NCI-H526 treated with DMSO at 0.1 percent for 48 hours (cell line): ENCODE data around the gene ATRNL1.
"Not testable (repeated sequence)": the region's sequence is repeated elsewhere in the genome, so short reads cannot be mapped to it uniquely, and the experiment has no call there.

Experiments used
- DNase-seq: peaks from one replicate; lab custom pipeline; 2025; lab: John Stamatoyannopoulos, UW

ATRNL1 gene

DNA sequence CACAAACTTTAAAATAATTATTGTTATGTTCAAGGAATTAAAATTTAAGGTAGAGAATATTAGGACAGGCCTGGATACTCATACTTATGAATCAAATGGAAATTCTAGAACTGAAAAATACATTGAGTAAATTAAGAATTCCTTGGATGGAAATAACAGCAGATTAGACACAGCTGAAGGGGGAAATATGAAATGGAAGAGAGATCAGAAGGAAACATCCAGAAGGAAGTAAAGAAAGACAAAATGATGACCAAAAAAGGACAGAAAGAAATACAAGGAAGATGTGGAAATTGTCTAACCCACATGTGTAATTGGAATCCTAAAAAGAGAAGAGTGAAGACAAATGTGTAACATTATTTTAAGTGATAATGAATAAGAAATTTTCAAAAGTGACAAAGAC is 128.9 kb downstream of the ATRNL1 start:
- DNase-seq, result no peak

DNA sequence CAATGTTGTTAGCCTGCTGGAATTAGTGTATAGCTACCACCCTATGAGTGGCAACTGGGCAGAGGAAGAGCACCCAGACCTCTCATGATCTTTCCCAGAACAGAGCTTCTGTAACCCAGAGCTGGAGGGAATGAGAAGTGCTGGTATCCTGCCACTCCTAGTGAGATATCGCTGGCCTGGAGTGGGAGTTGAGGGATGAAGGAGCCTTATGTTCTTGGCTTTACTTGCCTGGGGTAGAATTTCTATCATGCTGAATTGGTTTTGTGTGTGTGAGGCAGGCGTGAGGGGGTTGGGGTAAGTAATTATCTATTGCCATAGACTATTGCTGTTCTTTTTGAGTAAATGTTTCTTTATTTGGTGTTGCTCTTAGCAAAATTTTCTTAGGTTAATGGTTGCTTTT is 146.6 kb downstream of the ATRNL1 start:
- DNase-seq, result no peak

DNA sequence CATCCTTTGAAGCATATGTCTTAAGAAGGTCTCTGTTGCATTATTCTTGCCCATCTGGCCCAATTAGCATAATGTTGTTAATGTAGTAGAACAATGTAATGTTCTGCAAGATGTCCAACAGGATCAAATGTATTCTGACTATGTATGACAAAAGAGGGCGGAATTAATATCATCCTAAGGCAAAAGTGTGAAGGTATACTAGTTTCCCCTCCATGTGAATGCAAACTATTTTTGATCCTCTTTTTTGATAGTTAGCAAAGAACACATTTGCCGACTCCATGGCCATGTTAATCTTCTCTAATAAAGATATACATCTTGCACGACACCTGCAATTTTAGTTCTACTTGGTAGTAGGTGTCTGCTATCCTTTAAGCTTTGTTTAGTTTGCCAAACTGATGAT is 157.6 kb downstream of the ATRNL1 start:
- DNase-seq, result no peak

DNA sequence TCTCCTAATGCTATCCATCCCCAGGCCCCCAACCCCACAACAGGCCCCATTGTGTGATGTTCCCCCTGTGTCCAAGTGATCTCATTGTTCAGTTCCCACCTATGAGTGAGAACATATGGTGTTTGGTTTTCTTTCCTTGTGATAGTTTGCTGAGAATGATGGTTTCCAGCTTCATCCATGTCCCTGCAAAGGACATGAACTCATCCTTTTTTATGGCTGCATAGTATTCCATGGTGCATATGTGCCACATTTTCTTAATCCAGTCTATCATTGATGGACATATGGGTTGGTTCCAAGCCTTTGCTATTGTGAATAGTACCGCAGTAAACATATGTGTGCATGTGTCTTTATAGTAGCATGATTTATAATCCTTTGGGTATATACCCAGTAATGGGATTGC is 160.6 kb downstream of the ATRNL1 start:
- DNase-seq, result not testable (repeated sequence)

DNA sequence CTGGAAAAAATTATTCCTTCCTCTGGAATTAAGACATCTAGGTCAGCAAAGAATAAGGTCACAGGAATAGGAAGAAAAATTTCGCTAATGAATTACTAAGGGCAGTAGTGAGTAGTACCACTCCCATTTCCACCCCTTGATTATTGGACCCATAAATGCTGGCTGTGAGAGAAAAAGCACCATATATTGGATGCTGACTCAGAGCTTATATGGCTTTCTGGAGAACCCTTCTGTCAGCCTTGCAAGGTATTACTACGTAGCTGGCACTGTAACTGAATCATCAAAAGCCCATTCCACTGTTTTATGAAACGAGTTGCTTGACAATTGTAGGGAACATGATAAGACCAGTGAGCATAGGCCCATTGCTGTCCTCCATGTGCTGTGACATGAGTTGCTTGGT is 179.3 kb downstream of the ATRNL1 start:
- DNase-seq, result no peak

DNA sequence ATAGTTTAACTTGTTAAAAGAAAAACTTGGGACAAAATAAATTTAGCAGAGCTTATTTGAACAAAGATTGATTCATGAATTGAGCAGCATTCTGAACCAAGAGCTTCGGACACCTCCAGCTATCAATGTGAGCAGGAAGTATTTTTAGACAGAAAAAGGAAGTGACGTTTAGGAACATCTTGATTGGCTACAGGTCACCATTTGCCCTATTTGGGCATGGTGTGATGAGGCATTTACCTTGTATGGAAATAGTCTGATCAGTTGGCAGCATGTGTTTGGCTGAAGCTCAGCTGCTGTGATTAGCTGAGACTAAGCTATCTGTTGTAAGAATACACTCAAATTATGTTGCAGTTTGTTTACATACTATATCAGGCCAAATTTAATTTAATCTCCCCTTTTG is 185.1 kb downstream of the ATRNL1 start:
- no peak for DNase-seq

DNA sequence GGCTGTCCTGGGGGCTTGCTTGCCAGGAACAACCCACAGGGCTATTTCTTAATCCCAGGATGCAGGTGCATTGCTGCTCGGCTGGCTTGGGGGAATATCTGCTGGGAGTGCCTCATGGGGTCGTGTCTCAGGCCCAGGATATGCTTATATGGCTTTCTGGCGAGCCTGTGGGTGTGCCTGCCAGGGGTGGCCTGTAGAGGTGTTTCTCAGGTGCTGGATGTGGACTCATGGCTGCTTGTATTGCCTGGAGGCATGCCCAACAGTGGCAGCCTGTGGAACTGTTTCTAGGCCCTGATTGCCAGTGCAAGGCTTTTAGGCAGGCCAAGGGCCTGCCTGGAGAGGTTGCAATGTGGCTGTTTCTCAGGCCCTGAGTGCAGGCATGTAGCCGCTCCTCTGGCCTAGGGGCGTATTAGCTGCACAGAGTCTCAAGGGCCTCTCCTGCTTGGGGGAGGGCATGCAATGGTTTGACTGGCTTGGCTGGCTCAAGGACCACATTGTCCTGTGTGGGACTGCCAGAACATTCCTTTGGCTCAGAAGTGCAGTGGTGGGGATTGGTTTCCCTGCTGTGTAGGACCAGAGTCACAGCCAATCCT is 202.1 kb downstream of the ATRNL1 start:
- no peak for DNase-seq

DNA sequence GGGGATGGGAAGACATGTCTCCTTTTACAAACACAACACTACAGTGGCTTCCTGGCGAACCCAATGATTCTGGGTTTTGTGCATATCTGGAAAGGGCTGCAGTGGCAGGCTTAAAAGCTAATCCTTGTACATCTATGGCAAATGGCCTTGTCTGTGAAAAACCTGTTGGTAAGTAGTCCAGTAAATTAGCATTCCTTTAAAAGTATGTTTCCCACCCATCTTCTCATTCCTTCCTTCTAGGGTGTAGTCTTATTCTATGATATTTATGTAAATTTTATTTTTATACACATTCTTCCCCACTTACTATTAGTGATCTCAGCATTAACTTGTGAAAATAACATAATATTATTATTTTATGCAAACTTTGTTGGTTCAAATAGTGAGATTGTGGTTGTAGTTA is 206.9 kb downstream of the ATRNL1 start:
- no peak for DNase-seq

DNA sequence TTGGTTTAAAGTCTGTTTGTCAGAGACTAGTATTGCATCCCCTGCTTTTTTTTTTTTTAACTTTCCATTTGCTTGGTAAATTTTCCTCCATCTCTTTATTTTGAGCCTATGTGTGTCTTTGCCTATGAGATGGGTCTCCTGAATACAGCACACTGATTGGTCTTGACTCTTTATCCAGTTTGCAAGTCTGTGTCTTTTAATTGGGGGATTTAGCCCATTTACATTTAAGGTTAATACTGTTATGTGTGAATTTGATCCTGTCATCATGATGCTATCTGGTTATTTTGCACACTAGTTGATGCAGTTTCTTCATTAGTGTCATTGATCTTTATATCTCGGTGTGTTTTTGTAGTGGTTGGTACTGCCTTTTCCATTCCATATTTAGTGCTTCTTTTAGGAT is 226.5 kb downstream of the ATRNL1 start:
- DNase-seq, result not testable (repeated sequence)

DNA sequence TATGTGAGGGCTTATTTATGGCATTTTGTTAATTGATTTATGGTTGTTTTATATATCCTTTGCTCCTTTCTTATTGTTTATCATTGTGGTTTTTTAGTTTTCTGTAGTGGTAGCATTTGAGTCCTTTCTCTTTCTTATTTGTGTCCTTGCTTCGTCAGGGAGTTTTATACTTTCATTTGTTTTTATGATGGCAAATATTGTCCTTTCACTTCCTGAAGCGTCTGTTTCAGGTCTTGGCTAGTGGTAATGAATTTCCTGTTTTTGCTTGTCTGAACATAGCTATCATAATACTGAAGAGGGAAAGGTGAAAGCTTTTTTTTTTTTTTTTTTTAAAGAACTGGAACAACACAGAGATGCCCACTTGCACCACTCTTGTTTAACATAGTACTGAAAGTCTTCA is 228.2 kb downstream of the ATRNL1 start:
- no peak for DNase-seq

DNA sequence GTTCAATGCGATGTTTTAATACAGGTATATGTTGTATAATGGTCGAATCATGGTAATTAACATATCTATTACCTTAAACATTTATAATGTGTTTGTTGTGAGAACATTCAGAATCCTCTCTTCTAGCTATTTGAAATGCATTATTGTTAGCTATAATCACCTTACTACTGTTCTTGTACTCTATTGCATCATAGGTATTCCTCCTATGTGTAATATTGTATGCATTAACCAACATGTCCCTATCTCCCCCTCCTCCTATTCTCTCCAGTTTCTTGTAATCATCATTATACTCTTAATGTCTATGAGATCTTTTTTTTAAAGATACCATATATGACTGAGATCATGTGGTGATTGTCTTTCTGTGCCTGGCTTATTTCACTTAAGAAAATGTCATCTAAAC is 235.2 kb downstream of the ATRNL1 start:
- DNase-seq, result no peak

DNA sequence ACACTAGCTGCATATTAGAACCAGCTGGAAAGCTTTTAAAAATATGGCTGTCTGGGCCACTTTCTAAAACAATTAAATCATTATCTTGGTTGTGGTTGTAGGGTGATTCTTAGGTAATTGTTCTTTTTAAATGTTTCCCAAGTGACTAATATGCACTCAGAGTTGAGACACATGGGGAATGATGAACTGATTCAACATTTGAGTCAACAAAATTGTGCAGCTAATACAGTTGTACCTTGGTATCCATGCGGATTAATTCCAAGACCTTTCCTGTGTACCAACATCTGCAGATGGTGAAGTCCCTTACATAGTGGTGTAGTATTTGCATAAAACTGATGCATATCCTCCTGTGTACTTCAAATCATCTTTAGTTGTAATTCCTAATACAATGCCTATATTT is 242.2 kb downstream of the ATRNL1 start:
- no peak for DNase-seq

DNA sequence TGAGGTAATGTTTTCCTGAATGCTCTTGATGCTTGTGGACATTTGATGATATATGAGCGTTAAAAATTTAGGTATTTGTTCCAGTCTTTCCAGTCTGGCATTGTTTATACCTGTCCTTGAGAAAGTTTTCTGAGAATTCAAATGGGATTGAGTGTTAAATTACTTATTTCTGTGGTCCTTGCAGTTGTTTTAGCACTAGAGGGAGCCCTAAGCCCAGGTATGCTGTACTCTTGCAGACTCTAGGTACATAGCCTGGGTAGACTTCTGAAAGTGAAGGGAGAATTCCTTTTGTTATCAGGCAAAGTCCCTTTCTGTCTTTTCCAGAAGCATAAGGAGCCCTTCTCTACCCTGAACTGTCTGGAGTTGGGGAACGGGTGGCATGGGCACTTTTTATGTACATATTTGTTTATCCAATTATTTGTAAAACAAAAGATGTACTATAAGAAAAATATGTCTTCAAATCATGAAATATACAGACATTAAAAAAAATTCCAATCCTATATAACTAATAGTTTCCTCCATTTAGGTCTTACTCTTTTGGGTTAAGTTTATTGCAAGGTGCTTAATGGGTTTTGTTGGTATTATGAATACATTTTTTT is 262.1 kb downstream of the ATRNL1 start:
- DNase-seq, result peak; percentile 16

DNA sequence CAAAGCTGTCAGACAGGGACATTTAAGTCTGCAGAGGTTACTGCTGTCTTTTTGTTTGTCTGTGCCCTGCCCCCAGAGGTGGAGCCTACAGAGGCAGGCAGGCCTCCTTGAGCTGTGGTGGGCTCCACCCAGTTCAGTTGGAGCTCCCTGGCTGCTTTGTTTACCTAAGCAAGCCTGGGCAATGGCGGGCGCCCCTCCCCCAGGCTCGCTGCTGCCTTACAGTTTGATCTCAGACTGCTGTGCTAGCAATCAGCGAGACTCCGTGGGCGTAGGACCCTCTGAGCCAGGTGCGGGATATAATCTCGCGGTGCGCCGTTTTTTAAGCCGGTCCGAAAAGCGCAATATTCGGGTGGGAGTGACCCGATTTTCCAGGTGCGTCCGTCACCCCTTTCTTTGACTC is 274.8 kb downstream of the ATRNL1 start:
- not testable (repeated sequence) for DNase-seq

DNA sequence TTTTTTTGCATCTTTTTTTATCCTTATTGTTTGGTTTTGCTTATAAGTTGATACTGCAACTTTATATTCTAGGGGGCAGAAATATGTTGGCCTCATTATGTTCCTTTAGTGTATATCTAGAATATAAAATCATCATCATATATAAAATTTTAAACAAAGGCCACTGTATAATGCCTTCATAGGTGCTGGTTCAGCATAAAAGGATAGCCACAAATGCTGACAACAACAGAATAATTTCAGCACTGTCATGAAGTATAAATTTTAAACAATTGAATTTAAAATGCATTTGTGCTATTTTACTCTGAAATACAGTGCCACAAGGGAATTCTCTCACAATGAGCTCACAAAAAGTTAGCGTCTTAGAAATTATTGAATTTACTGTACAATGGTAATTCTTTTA is 285.9 kb downstream of the ATRNL1 start:
- no peak for DNase-seq

DNA sequence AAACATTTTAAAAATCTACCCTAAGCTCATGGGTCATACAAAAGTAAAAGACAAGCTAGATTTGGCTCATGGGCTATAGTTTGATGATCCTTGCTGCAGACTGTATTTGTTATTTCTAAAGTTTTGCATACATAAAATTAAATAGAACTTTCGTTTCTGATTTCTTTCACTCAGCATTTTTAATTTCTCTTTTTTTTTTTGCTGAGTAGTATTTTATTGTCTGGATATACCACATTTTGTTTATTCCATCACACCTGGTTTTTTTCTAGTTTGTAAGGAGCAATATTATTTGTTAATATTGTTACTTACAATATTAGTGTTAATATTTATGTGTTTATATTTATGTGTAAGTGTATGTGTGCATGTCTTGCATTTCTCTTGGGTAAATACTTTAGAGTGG is 291.5 kb downstream of the ATRNL1 start:
- no peak for DNase-seq

DNA sequence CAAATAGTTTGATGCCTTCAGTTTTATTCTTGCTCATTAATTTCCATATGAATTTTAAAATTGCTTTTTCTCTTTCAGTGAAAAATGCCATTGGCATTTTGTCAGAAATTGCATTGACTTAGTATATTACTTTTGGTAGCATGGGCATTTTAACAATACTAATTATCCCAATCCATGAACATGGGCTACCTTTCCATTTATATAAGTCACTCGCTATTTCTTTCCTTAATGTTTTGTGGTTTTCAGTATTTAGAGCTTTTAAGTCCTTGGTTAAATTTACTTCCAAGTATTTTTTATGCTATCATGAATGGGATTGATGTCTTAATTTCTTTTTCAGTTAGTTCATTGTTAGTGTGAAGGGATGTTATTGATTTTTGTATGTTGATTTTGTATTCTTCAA is 297.4 kb downstream of the ATRNL1 start:
- DNase-seq, result no peak

DNA sequence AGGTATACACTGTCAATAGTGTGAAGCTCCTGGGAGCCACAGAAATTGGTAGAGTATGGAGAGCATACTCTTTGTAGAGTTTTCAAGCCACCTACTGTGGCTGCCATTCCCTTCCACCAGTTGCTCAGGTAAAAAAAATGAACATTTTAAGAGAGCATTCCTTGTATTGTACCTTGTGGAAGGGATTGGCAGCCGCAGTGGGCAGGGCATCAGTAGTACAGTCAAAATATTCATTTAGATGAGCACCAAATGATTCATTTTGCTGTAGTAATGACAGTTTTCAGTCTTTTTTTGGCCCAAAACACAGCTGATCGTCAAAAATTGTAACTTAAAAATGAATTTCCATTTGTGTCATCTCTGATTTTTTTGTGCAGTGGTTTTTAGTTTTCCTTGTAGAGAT is 304.9 kb downstream of the ATRNL1 start:
- no peak for DNase-seq

DNA sequence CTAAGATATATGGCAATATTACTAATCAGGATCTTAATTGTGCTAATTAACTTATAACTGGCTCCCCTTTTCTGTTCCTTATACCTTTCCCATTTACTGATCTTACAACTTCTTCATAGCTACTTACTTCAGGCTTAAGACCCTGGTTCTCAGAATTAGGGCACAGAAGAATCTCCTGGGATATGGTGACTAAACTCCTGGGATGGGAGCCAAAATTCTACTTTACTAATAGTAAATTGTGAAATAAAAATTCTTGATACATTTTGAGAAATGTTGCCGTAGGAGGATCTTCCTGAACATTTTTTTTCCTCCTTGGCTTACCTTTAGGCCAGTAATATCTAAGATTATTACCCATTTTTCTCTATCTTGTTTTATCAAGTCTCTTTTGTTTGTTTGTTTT is 309.5 kb downstream of the ATRNL1 start:
- no peak for DNase-seq

DNA sequence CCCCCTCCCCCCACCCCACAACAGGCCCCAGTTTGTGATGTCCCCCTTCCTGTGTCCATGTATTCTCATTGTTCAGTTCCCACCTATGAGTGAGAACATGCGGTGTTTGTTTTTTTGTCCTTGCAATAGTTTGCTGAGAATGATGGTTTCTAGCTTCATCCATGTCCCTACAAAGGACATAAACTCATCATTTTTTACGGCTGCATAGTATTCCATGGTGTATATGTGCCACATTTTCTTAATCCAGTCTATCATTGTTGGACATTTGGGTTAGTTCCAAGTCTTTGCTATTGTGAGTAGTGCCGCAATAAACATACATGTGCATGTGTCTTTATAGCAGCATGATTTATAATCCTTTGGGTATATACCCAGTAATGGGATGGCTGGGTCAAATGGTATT is 312.7 kb downstream of the ATRNL1 start:
- not testable (repeated sequence) for DNase-seq

DNA sequence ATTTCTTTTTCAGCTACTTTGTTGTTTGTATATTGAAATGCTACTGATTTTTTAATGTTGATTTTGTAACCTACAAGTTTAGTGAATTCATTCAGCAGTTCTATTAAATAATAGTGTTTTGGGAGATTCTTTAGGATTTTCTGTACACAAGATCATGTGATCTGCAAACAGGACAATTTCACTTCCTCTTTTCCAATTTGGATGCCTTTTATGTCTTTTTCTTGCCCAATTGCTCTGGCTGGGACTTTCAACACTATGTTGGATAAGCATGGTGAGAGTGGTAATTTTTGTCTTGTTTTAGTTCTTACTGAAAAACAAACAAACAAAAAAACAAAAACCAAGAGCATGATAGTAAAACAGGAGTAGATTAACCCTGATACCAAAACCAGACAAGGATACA is 316.2 kb downstream of the ATRNL1 start:
- no peak for DNase-seq

DNA sequence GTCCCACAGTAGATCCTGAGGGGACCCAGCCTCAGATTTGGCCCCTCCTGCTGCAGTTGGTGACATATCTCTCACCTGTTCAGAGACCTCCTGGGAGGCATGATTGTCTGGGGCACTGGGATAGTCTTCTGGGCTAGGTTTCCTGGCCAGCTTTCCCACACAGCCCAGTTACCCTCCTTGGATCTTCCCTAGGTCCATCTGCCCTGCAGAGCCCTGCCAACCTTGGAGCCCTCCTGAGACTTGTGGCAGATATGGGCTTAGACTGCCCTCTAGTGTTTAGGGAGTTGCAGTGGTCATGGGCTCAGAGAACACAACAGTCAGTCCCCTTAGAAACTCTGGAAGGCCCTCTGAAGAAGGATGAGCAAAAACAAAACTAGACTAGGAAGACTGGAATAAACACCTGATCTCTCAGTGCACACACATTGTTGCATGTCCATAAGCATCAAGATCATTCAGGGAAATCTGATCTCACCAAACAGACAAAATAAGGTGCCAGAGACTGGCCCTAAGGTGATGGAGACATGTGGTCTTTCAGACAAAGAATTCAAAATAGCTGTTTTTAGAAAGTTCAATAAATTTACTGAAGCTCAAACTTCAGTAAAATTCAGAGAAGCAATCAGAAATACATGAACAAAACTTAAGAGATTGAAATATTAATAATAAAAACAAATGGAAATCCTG is 324.6 kb downstream of the ATRNL1 start:
- DNase-seq, result peak; percentile 0

DNA sequence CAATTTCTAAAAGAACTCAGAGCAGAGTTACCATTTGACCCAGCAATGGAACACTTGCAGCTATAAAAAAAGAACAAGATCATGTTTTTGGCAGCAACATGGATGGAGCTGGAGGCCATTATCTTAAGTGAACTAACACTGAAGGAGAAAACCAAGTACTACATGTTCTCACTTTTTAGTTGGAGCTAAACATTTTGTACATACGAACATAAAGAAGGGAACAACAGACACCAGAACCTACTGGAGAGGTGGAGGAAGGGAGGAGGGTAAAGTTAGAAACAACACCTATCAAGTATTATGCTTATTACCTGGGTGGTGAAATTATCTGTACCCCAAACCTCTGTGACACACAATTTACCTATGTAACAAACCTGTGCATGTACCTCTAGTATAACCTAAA is 329.5 kb downstream of the ATRNL1 start:
- DNase-seq, result no peak

DNA sequence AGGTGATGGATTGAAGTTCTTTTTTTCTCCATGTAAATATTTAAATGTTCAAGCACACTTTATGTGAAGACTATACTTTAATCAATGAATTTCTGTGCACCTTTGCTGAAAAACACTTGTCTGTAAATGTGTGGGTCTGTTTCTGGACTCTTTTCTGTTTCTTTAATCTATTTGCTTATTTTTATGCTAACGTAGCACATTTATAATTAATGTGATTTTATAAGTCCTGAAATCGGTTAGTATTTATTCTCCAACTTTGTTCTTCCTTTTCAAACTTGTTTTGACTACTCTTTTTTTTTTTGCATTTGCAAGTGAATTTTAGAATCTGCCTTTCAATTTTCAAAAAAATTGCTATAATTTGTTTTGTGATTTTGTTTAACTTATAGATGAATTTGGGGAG is 334.4 kb downstream of the ATRNL1 start:
- DNase-seq, result no peak
